Heart left ventricle (tissue), 16 donors: Measurements from ENCODE around the gene RPS6KA6. TPM values are rescaled to one million over a fixed set of nuclear protein-coding genes. Genes with fewer than 3 reads are reported as not detected.

Experiments used
- ATAC-seq, 4 donors: fragments of 200-7000 bp; cut with Tn5 transposase; one replicate each; pipeline ENCODE4 v1.9.1; 2020 to 2022; ENCODE audit warnings: moderate library complexity in 4 of 4, mild to moderate bottlenecking in 3 of 4, moderate number of reproducible peaks in 1 of 4
- DNase-seq, 5 donors: peaks; one replicate each; pipeline ENCODE4 v3.0.0-alpha.2; 2020
- H3K27ac ChIP-seq, 12 donors: fragments of 200-600 bp; sonication (generic) in 4 of 12; one replicate each; pipeline versions ENCODE4 v1.5.0 to v1.8.0; 2016 to 2022; ENCODE audit warnings: mild to moderate bottlenecking in 2 of 12
- H3K27me3 ChIP-seq, 9 donors: fragments of 200-600 bp; sonication (generic) in 2 of 9; one replicate each; pipeline versions ENCODE4 v1.5.1 to v1.8.0; 2016 to 2022; ENCODE audit warnings: mild to moderate bottlenecking in 3 of 9
- H3K36me3 ChIP-seq, 9 donors: fragments of 200-600 bp; sonication (generic) in 2 of 9; one replicate each; pipeline versions ENCODE4 v1.5.0 to v1.8.0; 2018 to 2022; ENCODE audit warnings: mild to moderate bottlenecking in 2 of 9
- H3K4me1 ChIP-seq, 12 donors: fragments of 200-600 bp; sonication (generic) in 4 of 12; one replicate each; pipeline versions ENCODE4 v1.5.0 to v1.8.0; 2016 to 2022; ENCODE audit warnings: mild to moderate bottlenecking in 3 of 12
- H3K4me3 ChIP-seq, 12 donors: fragments of 200-600 bp; sonication (generic) in 4 of 12; one replicate each; pipeline versions ENCODE4 v1.5.0 to v1.8.0; 2017 to 2022; ENCODE audit warnings: mild to moderate bottlenecking in 9 of 12, moderate library complexity in 4 of 12
- H3K9me3 ChIP-seq, 12 donors: fragments of 200-600 bp; sonication (generic) in 4 of 12; one replicate each; pipeline versions ENCODE4 v1.5.0 to v1.8.0; 2016 to 2022; ENCODE audit warnings: mild to moderate bottlenecking in 1 of 12
- POLR2A ChIP-seq, 2 donors: fragments of 450-650 bp; IDR thresholded peaks; one replicate each; pipeline ENCODE4 v1.6.1; 2017; ENCODE audit warnings: antibody characterized with exemption in 2 of 2, mild to moderate bottlenecking in 2 of 2, moderate library complexity in 2 of 2
- WGBS, 4 donors: extraction: QIAGEN DNeasy Blood & Tissue Kit in 2 of 4; methylation state at CpG; one replicate each; pipeline versions ENCODE4 v1.1.5 to v1.1.7; 2013 to 2018; 5-methylcytosine and 5-hydroxymethylcytosine counted together
- intact Hi-C, 10 donors: fragments of 100-400 bp; cut with DNase I; formaldehyde crosslinking; loops; one replicate each; pipeline versions ENCODE4 v1.11.1 to v1.14.2; 2022
- polyA plus RNA-seq, 2 donors: library from polyadenylated mRNA; stranded (reverse); fragments of 200-250 nt; gene quantifications; one replicate each; pipeline ENCODE4 v1.2.3, GENCODE V29; 2013
- total RNA-seq, 9 donors: library from RNA; depleted of rRNA in 2 of 9; stranded (reverse); fragments of >200 nt in 2 of 9; fragmentation: NEBNext Ultra II Directional in 3 of 9; extraction: Animal tissue kit (Norgen Biotek cat#: 25700) in 3 of 9; gene quantifications; one replicate each; pipeline versions ENCODE4 v1.1.0 to v1.2.4, GENCODE V29; 2016 to 2023
- TF ChIP-seq, protein P1 (sequence below), 12 donors: fragments of 200-600 bp; sonication (generic) in 4 of 12; IDR thresholded peaks; one replicate each; pipeline versions ENCODE4 v1.5.0 to v1.8.0; 2018 to 2022; ENCODE audit warnings: antibody characterized with exemption in 12 of 12, mild to moderate bottlenecking in 5 of 12
- donor health status: ischemic (EF 13 %, LVEDD 7.1; RV severe dilation, severe dysfunction).
- donor health status: healthy with polysubstance abuse.
- donor health status: DM: no; HTN: yes; CAD: no.
- donor health status: DM: no; HTN: no; CAD: no.
- donor health status: ischemic (EF 25% LVEDD 6.9; RV normal size, moderate dysfunction).
- donor health status: ischemic (EF 25% LVEDD 5.7; RV mildly dilated, moderate dysfunction).
- donor health status: healthy.
- donor health status: DM: yes; HTN: yes; CAD: no.
- donor health status: ischemic (EF 35%, LVEDD 5.7; RV mildly dilated, moderate dysfunction).
- donor health status: nonischemic (EF 11% LVEDD 7.7; RV severe dilation, severe dysfunction).
- donor health status: DM: yes; HTN: yes; CAD: no.
- donor health status: PGD.
- donor health status: ischemic (EF 29% LVEDD 5.4; RV normal size, mild dysfunction).
- donor health status: nonischemic (EF 23%, LVEDD 6.1; RV moderate dilation, normal function).

Gene RPS6KA6
- total and polyA plus RNA-seq, 11 donors = 0.04 to 0.75 (median 0.48) TPM

DNA sequence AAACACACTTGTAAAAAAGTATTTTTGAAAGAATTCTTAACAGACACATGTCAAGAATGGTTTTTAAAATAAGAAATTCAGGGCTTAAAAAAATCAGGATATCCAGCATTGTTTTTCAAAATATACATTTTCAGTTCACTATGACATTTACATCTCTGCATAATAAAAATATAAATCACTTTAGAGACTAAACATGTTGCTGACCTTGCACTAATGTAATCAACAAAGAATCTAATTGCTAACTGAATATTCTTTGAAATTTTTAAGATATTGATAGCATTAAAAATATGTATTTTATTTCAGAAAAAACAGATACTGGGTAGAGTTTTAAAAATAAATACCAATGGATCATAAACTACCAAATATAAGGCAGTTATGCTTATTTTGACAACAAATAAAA lies 26.4 kb downstream of the RPS6KA6 start:
- Histone ChIP-seq H3K27me3 (peaks cover 0 to 4% (median 0%) of the 10 kb centered on the region in 9 donors), H3K36me3 (no peaks in the 10 kb centered on the region), H3K27ac (no peak overlapping the region), H3K9me3 (no peaks in the 10 kb centered on the region), H3K4me3 (no peak overlapping the region), H3K4me1 (no peaks in the 10 kb centered on the region)
- DNase-seq (no peak), ATAC-seq (no peak)
- intact Hi-C loops = no loop called here
- TF ChIP-seq POLR2A (IDR thresholded peaks at IDR 0.05) = no peak
- TF ChIP-seq, protein P1, sequence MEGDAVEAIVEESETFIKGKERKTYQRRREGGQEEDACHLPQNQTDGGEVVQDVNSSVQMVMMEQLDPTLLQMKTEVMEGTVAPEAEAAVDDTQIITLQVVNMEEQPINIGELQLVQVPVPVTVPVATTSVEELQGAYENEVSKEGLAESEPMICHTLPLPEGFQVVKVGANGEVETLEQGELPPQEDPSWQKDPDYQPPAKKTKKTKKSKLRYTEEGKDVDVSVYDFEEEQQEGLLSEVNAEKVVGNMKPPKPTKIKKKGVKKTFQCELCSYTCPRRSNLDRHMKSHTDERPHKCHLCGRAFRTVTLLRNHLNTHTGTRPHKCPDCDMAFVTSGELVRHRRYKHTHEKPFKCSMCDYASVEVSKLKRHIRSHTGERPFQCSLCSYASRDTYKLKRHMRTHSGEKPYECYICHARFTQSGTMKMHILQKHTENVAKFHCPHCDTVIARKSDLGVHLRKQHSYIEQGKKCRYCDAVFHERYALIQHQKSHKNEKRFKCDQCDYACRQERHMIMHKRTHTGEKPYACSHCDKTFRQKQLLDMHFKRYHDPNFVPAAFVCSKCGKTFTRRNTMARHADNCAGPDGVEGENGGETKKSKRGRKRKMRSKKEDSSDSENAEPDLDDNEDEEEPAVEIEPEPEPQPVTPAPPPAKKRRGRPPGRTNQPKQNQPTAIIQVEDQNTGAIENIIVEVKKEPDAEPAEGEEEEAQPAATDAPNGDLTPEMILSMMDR (IDR thresholded peaks at IDR 0.05) = no peak

- no peak overlapping the region for H3K4me3 ChIP-seq
- ATAC-seq (no peak), DNase-seq (no peak)
- no peaks in the 10 kb centered on the region for H3K4me1 ChIP-seq
- no peak for TF ChIP-seq POLR2A (IDR thresholded peaks at IDR 0.05)
- TF ChIP-seq, protein P1 (IDR thresholded peaks at IDR 0.05) = no peak
- intact Hi-C loops = no loop called here
- no peaks in the 10 kb centered on the region for H3K9me3 ChIP-seq
- H3K27me3 ChIP-seq = peaks cover 0 to 4% (median 0%) of the 10 kb centered on the region in 9 donors
- H3K27ac ChIP-seq = no peak overlapping the region
- WGBS, 4 donors = 80 to 96% (median 87%) methylated on average over 4 of the region's 4 CpGs
- no peaks in the 10 kb centered on the region for H3K36me3 ChIP-seq
These were observed 27.3 kb downstream of the RPS6KA6 start for GRCh38 chrX:84160736-84161135.

DNA sequence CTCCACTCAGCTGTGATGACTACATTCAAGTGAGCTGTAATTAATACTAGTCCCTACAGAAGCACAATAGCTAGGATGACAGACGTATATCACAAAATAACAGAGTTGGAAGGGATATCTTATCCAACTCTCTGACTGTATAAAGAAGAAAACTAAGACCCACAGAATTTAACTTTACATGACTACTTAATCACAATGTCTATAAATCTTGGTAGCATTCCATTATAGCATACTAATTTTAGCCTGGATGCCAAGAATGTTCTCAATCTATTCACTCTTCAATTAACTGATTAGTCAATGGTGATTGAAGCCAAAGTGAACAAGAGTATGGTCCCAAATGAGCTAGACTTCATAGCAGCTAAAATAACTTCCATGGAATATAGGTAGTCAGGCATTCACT lies 31.2 kb downstream of the RPS6KA6 start:
- DNase-seq (no peak), ATAC-seq (no peak)
- Histone ChIP-seq H3K36me3 (no peaks in the 10 kb centered on the region), H3K9me3 (no peaks in the 10 kb centered on the region), H3K27me3 (peaks cover 0 to 4% (median 0%) of the 10 kb centered on the region in 9 donors), H3K27ac (no peak overlapping the region), H3K4me3 (no peak overlapping the region), H3K4me1 (no peaks in the 10 kb centered on the region)
- WGBS, 4 donors = 67 to 86% (median 80%) methylated on average over 1 of the region's 1 CpG
- intact Hi-C loops = no loop called here
- TF ChIP-seq, protein P1 (IDR thresholded peaks at IDR 0.05) = no peak
- no peak for TF ChIP-seq POLR2A (IDR thresholded peaks at IDR 0.05)

- ATAC-seq = no peak
- peaks cover 0 to 4% (median 0%) of the 10 kb centered on the region in 9 donors for H3K27me3 ChIP-seq
- intact Hi-C loops = no loop called here
These were observed 32.1 kb downstream of the RPS6KA6 start for GRCh38 chrX:84155938-84156337.

More at GRCh38 chrX:84155938-84156337, 32.1 kb downstream of the RPS6KA6 start:
- Histone ChIP-seq H3K4me3 (no peak overlapping the region), H3K27ac (no peak overlapping the region), H3K4me1 (no peaks in the 10 kb centered on the region), H3K36me3 (no peaks in the 10 kb centered on the region), H3K9me3 (no peaks in the 10 kb centered on the region)
- 63 to 94% (median 77%) methylated on average over 3 of the region's 3 CpGs for WGBS, 4 donors
- DNase-seq = no peak
- TF ChIP-seq POLR2A (IDR thresholded peaks at IDR 0.05) = no peak
- TF ChIP-seq, protein P1 (IDR thresholded peaks at IDR 0.05) = no peak
